Testis (tissue), 3 donors: ENCODE measurements around the gene RND3. TPM values are rescaled to one million over a fixed set of nuclear protein-coding genes. Genes with fewer than 3 reads are reported as not detected.

ENCODE experiments used
- DNase-seq: peaks from one replicate; pipeline ENCODE4 v3.0.0-alpha.2; 2019
- H3K27ac ChIP-seq, 2 donors: fragments of 200-600 bp; sonication (generic); one replicate each; pipeline ENCODE4 v1.5.1; 2019
- H3K27me3 ChIP-seq: fragments of 200-600 bp; sonication (generic); one replicate; pipeline ENCODE4 v1.5.1; 2019
- H3K36me3 ChIP-seq: fragments of 200-600 bp; sonication (generic); one replicate; pipeline ENCODE4 v1.5.1; 2017; ENCODE audit warnings: low read depth; ENCODE audit errors: missing control alignments
- H3K4me1 ChIP-seq: fragments of 200-600 bp; sonication (generic); one replicate; pipeline ENCODE4 v1.5.1; 2019
- H3K4me3 ChIP-seq, 2 donors: fragments of 200-600 bp; sonication (generic); one replicate each; pipeline ENCODE4 v1.5.1; 2017 to 2019
- H3K9me3 ChIP-seq: fragments of 200-600 bp; sonication (generic); one replicate; pipeline ENCODE4 v1.5.1; 2017
- POLR2A ChIP-seq: fragments of 450-650 bp; IDR thresholded peaks from one replicate; pipeline ENCODE4 v1.6.1; 2017; ENCODE audit warnings: antibody characterized with exemption, mild to moderate bottlenecking, moderate library complexity
- WGBS, 2 donors: methylation state at CpG; one replicate each; pipeline ENCODE4 v1.1.5; 2018; 5-methylcytosine and 5-hydroxymethylcytosine counted together
- intact Hi-C: fragments of 100-400 bp; cut with DNase I; formaldehyde crosslinking; loops from one replicate; pipeline ENCODE4 v1.15.1; 2023; ENCODE audit warnings: low total_unique reads
- polyA plus RNA-seq: library from polyadenylated mRNA; stranded (reverse); fragments of 350-450 nt; fragmentation: Illumina TruSeq; extraction: RNeasy Lipid Tissue Mini Kit (QIAGEN cat#74804); gene quantifications from one replicate; pipeline ENCODE4 v1.2.3, GENCODE V29; 2014; ENCODE audit warnings: low read depth, low replicate concordance; ENCODE audit not compliant: insufficient read depth
- total RNA-seq, 2 donors: library from RNA; depleted of rRNA; stranded (reverse); fragments of >200 nt; gene quantifications; one replicate each; pipeline ENCODE4 v1.2.3, GENCODE V29; 2016
- TF ChIP-seq, protein P1 (sequence below), 3 experiments: fragments of 450-650 bp in 2 of 3; fragments of 200-600 bp in 1 of 3; sonication (generic) in 1 of 3; IDR thresholded peaks; one replicate each; pipeline ENCODE4 v1.5.1; 2016 to 2019; ENCODE audit warnings: antibody characterized with exemption in 3 of 3, mild to moderate bottlenecking in 2 of 3, moderate library complexity in 1 of 3

RND3 gene
- total and polyA plus RNA-seq, 3 donors from 2014 or later = 5.0 to 10.2 (median 8.0) TPM

DNA sequence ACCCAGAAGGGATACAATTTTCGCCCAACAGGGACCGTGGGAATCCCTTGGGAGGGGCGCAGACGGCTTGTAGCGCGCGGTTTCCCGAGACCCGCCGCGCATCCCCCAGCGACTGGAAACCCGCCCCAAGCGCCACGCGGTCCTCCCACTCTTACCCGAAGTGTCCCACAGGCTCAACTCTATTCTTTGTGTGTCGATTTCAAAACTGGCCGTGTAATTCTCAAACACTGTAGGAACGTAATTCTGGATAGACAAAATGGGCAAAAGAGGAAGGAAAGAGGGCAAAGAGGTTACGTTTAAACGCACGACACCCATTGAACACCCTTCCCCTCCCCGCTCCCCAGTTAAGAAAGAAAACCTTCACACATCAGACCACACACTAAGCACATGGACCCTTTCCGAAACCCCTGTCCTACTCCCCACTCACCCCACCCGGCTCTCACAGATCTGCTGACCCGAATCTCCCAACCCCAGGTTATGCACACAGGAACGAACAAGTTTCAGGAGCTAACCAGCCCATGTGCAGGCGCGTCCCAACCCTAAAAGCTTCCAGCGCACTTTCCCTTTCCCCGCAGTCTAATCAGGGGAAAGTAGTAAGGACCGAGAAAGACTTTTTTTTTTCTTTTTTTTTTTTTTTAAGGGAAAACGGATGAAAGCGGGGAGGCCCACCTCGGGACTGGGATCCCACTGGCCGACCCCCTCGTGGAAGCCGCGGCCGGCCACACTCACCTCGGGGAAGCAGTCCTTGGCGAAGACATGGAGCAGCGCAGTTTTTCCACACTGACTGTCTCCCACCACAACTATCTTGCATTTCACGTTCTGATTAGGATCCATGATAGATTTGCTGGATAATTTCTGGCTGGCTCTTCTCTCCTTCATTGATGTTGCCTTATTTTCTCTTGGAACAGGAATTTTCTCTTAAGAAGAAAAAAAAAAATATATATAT is 655 bp downstream of the RND3 start:
- H3K27ac ChIP-seq = peak overlapping the region; percentile 53 to 66
- intact Hi-C loops = loop anchor here (10.0 kb wide), 1 partner anchor 682 kb away; no protein-coding TSS in a partner anchor
- H3K9me3 ChIP-seq = no peaks in the 10 kb centered on the region
- H3K27me3 ChIP-seq = no peaks in the 10 kb centered on the region
- H3K4me1 ChIP-seq = peaks cover 4% of the 10 kb centered on the region
- peak; percentile 49 for DNase-seq
- 1 to 3% methylated on average over 42 to 45 of the region's 45 CpGs for WGBS, 2 donors
- peak overlapping the region; percentile 66 to 71 for H3K4me3 ChIP-seq
- no peak for TF ChIP-seq POLR2A
- TF ChIP-seq, protein P1, sequence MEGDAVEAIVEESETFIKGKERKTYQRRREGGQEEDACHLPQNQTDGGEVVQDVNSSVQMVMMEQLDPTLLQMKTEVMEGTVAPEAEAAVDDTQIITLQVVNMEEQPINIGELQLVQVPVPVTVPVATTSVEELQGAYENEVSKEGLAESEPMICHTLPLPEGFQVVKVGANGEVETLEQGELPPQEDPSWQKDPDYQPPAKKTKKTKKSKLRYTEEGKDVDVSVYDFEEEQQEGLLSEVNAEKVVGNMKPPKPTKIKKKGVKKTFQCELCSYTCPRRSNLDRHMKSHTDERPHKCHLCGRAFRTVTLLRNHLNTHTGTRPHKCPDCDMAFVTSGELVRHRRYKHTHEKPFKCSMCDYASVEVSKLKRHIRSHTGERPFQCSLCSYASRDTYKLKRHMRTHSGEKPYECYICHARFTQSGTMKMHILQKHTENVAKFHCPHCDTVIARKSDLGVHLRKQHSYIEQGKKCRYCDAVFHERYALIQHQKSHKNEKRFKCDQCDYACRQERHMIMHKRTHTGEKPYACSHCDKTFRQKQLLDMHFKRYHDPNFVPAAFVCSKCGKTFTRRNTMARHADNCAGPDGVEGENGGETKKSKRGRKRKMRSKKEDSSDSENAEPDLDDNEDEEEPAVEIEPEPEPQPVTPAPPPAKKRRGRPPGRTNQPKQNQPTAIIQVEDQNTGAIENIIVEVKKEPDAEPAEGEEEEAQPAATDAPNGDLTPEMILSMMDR (IDR thresholded peaks at IDR 0.05) = no peak
- H3K36me3 ChIP-seq = no peaks in the 10 kb centered on the region

DNA sequence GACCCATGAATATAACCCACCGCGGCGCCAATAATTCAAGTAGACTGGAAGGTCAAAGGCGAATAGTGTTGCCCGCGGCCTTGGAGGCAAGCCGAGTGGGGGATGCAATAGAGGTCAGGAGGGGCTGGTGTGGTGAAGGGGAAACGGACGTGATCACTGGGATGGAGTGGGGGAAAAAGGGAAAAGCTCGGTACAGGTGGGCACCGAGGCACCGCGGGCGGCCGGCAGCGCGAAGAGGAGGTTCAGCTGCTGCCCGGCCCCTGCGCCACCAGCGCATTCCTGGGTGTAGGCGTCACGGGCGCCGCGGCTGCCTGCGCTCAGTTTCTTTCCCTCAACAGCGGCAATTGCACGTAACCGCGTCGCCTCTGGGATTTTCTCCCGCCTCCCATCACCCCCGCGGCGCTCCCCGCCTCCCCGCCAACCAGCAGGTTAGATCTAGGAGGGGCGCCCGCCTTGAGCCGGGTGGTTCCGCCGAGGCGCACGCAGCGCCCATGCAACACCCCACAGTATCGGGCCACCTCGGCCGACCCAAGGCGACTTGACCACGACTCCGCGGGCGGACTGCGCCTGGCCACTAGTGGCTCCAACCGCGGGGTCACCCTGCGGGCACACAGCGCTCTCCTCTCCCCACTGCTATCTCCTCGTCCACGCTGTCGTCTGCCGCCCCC is 1.5 kb downstream of the RND3 start:
- intact Hi-C loops = loop anchor here (10.0 kb wide), 1 partner anchor 681 kb away; no protein-coding TSS in a partner anchor
- peak overlapping the region; percentile 66 to 71 for H3K4me3 ChIP-seq
- DNase-seq = peak; percentile 63
- H3K4me1 ChIP-seq = peaks cover 4% of the 10 kb centered on the region
- 0% methylated on average over 26 to 62 of the region's 62 CpGs for WGBS, 2 donors
- no peaks in the 10 kb centered on the region for H3K9me3 ChIP-seq
- no peak for TF ChIP-seq POLR2A
- TF ChIP-seq, protein P1 (IDR thresholded peaks at IDR 0.05) = no peak
- no peaks in the 10 kb centered on the region for H3K36me3 ChIP-seq
- no peaks in the 10 kb centered on the region for H3K27me3 ChIP-seq
- H3K27ac ChIP-seq = peak overlapping the region; percentile 53 to 66

- no peak for TF ChIP-seq POLR2A
- TF ChIP-seq, protein P1 (IDR thresholded peaks at IDR 0.05) = no peak
- intact Hi-C loops = loop anchor here (10.0 kb wide), 1 partner anchor 680 kb away; no protein-coding TSS in a partner anchor
- Histone ChIP-seq H3K27ac (peak overlapping the region; percentile 53 to 66), H3K4me3 (peak overlapping the region; percentile 66 to 71), H3K9me3 (no peaks in the 10 kb centered on the region), H3K27me3 (no peaks in the 10 kb centered on the region), H3K4me1 (peaks cover 4% of the 10 kb centered on the region), H3K36me3 (no peaks in the 10 kb centered on the region)
- peak; percentile 70 for DNase-seq
- 0 to 2% methylated on average over 15 to 40 of the region's 43 CpGs for WGBS, 2 donors
These were observed 2.2 kb downstream of the RND3 start for GRCh38 chr2:150485114-150485870.

- Histone ChIP-seq H3K36me3 (no peaks in the 10 kb centered on the region), H3K27me3 (no peaks in the 10 kb centered on the region), H3K9me3 (no peaks in the 10 kb centered on the region), H3K4me1 (peaks cover 4% of the 10 kb centered on the region), H3K27ac (peak overlapping the region in 1 of 2 donors; percentile 66), H3K4me3 (peak overlapping the region in 1 of 2 donors; percentile 71)
- no peak for DNase-seq
- intact Hi-C loops = loop anchor here (10.0 kb wide), 1 partner anchor 680 kb away; no protein-coding TSS in a partner anchor
- no peak for TF ChIP-seq POLR2A
- TF ChIP-seq, protein P1 (IDR thresholded peaks at IDR 0.05) = no peak
- 11 to 21% methylated on average over 7 of the region's 7 CpGs for WGBS, 2 donors
These were observed 2.9 kb downstream of the RND3 start for GRCh38 chr2:150484461-150485021.
